Activated B cell treated with CpG ODN at 0.5 μM for 24 hours (primary cell): Measurements from ENCODE around the gene SLBP. TPM values are rescaled to one million over a fixed set of nuclear protein-coding genes. Genes with fewer than 3 reads are reported as not detected.

Experiments used
- ATAC-seq: fragments of 200-7000 bp; cut with Tn5 transposase; one replicate; pipeline ENCODE4 v1.10.0; 2021; ENCODE audit warnings: low read depth, mild to moderate bottlenecking, moderate library complexity
- CTCF ChIA-PET: fragments of 350-600 bp; sonication (Branson Sonifier 250); formaldehyde crosslinking; loops from one replicate; lab custom pipeline; 2021; ENCODE audit warnings: antibody characterized with exemption; lab: Charles Lee
- POLR2A ChIA-PET: fragments of 350-600 bp; sonication (Branson Sonifier 250); formaldehyde crosslinking; loops from one replicate; lab custom pipeline; 2021; ENCODE audit warnings: antibody characterized with exemption; lab: Charles Lee
- DNase-seq: peaks from one replicate; pipeline ENCODE4 v3.0.0; 2022
- H3K27ac Mint-ChIP-seq: one replicate; pipeline ENCODE4 v1.8.0; 2020; ENCODE audit warnings: mixed read lengths
- H3K27me3 Mint-ChIP-seq: one replicate; pipeline ENCODE4 v1.8.0; 2021; ENCODE audit warnings: mixed read lengths
- H3K36me3 Mint-ChIP-seq: one replicate; pipeline ENCODE4 v1.8.0; 2021; ENCODE audit warnings: low read depth, mixed read lengths
- H3K4me1 Mint-ChIP-seq: one replicate; pipeline ENCODE4 v1.8.0; 2021; ENCODE audit warnings: mixed read lengths
- H3K4me3 Mint-ChIP-seq: one replicate; pipeline ENCODE4 v1.8.0; 2020; ENCODE audit warnings: mild to moderate bottlenecking, mixed read lengths
- H3K9me3 Mint-ChIP-seq: one replicate; pipeline ENCODE4 v1.8.0; 2020; ENCODE audit warnings: mixed read lengths
- CTCF ChIP-seq: fragments of 200-600 bp; IDR thresholded peaks from one replicate; pipeline ENCODE4 v1.8.0; 2022; ENCODE audit warnings: antibody characterized with exemption, mild to moderate bottlenecking
- intact Hi-C: fragments of 100-400 bp; cut with micrococcal nuclease; formaldehyde crosslinking; loops from one replicate; pipeline ENCODE4 v1.15.1; 2024
- total RNA-seq: library from RNA; stranded (reverse); gene quantifications from 2 replicates; pipeline ENCODE4 v1.2.3, GENCODE V29; 2022

Gene SLBP
- total RNA-seq, 1 donor from 2014 or later: 34.0 TPM

GRCh38 chr4:1654216-1654955 is 57.7 kb downstream of the SLBP start:
- ATAC-seq (no peak), DNase-seq (no peak)
- CTCF ChIA-PET: no interaction called here
- Mint-ChIP-seq H3K4me3 (no peak overlapping the region), H3K27me3 (no peaks in the 10 kb centered on the region), H3K9me3 (no peaks in the 10 kb centered on the region), H3K4me1 (no peaks in the 10 kb centered on the region), H3K27ac (no peak overlapping the region), H3K36me3 (peaks cover 2% of the 10 kb centered on the region)
- POLR2A ChIA-PET: no interaction called here
- TF ChIP-seq CTCF: no peak
- intact Hi-C loops: no loop called here

DNA sequence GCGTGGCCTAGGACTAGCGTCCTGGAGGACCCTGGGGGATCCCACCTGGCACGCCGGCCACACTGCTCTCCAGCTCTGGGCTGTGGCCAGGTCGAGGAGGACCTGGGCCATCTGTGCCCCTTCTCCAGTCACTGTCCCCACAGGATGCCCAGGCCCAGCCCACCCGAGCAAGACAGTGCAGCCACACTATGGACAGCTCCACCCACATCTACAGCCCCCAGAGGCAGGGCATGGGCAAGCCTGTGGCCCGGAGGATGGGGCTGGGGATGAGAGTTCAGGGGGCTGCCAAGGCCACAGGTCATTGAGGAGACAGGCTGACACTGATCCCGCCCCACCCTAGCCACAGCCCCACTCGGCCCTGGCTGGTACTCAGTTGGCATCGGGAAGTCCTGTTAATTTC is 58.3 kb downstream of the SLBP start:
- H3K36me3 Mint-ChIP-seq: peaks cover 2% of the 10 kb centered on the region
- no peaks in the 10 kb centered on the region for H3K4me1 Mint-ChIP-seq
- H3K27ac Mint-ChIP-seq: no peak overlapping the region
- H3K9me3 Mint-ChIP-seq: no peaks in the 10 kb centered on the region
- H3K4me3 Mint-ChIP-seq: no peak overlapping the region
- DNase-seq (no peak), ATAC-seq (no peak)
- no peak for TF ChIP-seq CTCF
- intact Hi-C loops: no loop called here
- ChIA-PET POLR2A (no interaction called here), CTCF (no interaction called here)
- H3K27me3 Mint-ChIP-seq: no peaks in the 10 kb centered on the region

- no peaks in the 10 kb centered on the region for H3K27me3 Mint-ChIP-seq
- no peaks in the 10 kb centered on the region for H3K4me1 Mint-ChIP-seq
- TF ChIP-seq CTCF: no peak
- no peaks in the 10 kb centered on the region for H3K9me3 Mint-ChIP-seq
- no peak overlapping the region for H3K4me3 Mint-ChIP-seq
- ChIA-PET CTCF (no interaction called here), POLR2A (no interaction called here)
- intact Hi-C loops: no loop called here
- H3K36me3 Mint-ChIP-seq: peaks cover 2% of the 10 kb centered on the region
- ATAC-seq: no peak
- H3K27ac Mint-ChIP-seq: no peak overlapping the region
- no peak for DNase-seq
Observed at GRCh38 chr4:1652088-1652487, 60.0 kb downstream of the SLBP start.

- CTCF ChIA-PET: no interaction called here
- POLR2A ChIA-PET: no interaction called here
- Mint-ChIP-seq H3K27me3 (no peaks in the 10 kb centered on the region), H3K36me3 (peaks cover 2% of the 10 kb centered on the region), H3K9me3 (no peaks in the 10 kb centered on the region), H3K27ac (no peak overlapping the region), H3K4me1 (no peaks in the 10 kb centered on the region), H3K4me3 (no peak overlapping the region)
- TF ChIP-seq CTCF: no peak
- no peak for ATAC-seq
- DNase-seq: no peak
- intact Hi-C loops: no loop called here
Observed at GRCh38 chr4:1651609-1652008, 60.5 kb downstream of the SLBP start.

DNA sequence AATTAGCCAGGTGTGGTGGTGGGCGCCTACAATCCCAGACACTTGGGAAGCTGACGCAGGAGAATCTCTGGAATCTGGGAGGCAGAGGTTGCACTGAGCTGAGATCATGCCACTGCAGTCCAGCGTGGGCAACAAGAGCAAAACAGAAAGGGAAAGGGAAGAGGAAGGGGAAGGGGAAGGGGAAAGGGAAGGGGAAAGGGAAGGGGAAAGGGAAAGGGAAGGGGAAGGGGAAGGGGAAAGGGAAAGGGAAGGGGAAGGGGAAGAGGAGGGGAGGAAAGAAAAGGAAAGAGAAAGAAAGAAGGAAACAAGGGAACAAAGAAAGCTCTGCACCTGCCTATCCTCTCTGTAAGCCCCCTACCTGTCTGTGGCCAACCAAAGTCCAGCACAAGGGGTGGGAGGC is 63.2 kb downstream of the SLBP start:
- H3K4me1 Mint-ChIP-seq: no peaks in the 10 kb centered on the region
- H3K27ac Mint-ChIP-seq: no peak overlapping the region
- CTCF ChIA-PET: no interaction called here
- H3K36me3 Mint-ChIP-seq: no peaks in the 10 kb centered on the region
- intact Hi-C loops: no loop called here
- POLR2A ChIA-PET: no interaction called here
- TF ChIP-seq CTCF: no peak
- ATAC-seq (no peak), DNase-seq (no peak)
- no peaks in the 10 kb centered on the region for H3K9me3 Mint-ChIP-seq
- no peak overlapping the region for H3K4me3 Mint-ChIP-seq
- no peaks in the 10 kb centered on the region for H3K27me3 Mint-ChIP-seq
